Endodermal cell (in vitro differentiated cells): ENCODE data around the gene AOX1. TPM values are rescaled to one million over a fixed set of nuclear protein-coding genes. Genes with fewer than 3 reads are reported as not detected.

Source experiments
- DNase-seq: peaks from one replicate; pipeline ENCODE4 v3.0.0-alpha.2; 2017
- H3K27ac ChIP-seq: 2 replicates; pipeline ENCODE4 v1.5.1; 2013; ENCODE audit warnings: mild to moderate bottlenecking, low read depth, low read length, moderate library complexity
- H3K27me3 ChIP-seq: 2 replicates; pipeline ENCODE4 v1.6.1; 2013; ENCODE audit warnings: mild to moderate bottlenecking, low read length, moderate library complexity; ENCODE audit not compliant: insufficient read depth, control insufficient read depth, poor library complexity, severe bottlenecking
- H3K36me3 ChIP-seq: 2 replicates; pipeline ENCODE4 v1.7.0; 2013; ENCODE audit warnings: mild to moderate bottlenecking, low read length, moderate library complexity; ENCODE audit not compliant: control insufficient read depth, insufficient read depth
- H3K4me1 ChIP-seq: one replicate; pipeline ENCODE4 v1.7.0; 2013; ENCODE audit warnings: low read length; ENCODE audit not compliant: control insufficient read depth, insufficient read depth
- H3K4me3 ChIP-seq: 2 replicates; pipeline ENCODE4 v1.5.1; 2013; ENCODE audit warnings: mild to moderate bottlenecking, low read length, moderate library complexity
- H3K9ac ChIP-seq: 2 replicates; pipeline ENCODE4 v1.6.1; 2013; ENCODE audit warnings: mild to moderate bottlenecking, low read length, moderate library complexity; ENCODE audit not compliant: poor library complexity, severe bottlenecking; ENCODE audit errors: extremely low read depth
- H3K9me3 ChIP-seq: 2 replicates; pipeline ENCODE4 v1.6.1; 2013; ENCODE audit warnings: mild to moderate bottlenecking, low read length, moderate library complexity; ENCODE audit not compliant: control insufficient read depth
- H3K27ac Mint-ChIP-seq: 2 replicates; pipeline ENCODE4 v1.8.0; 2020; ENCODE audit warnings: mixed read lengths
- H3K27me3 Mint-ChIP-seq: 2 replicates; pipeline ENCODE4 v1.8.0; 2021; ENCODE audit warnings: mild to moderate bottlenecking, mixed read lengths; ENCODE audit not compliant: insufficient read depth
- H3K36me3 Mint-ChIP-seq: 2 replicates; pipeline ENCODE4 v1.8.0; 2020; ENCODE audit warnings: low read depth, mixed read lengths
- H3K4me1 Mint-ChIP-seq: 2 replicates; pipeline ENCODE4 v1.8.0; 2020; ENCODE audit warnings: mixed read lengths
- H3K4me3 Mint-ChIP-seq: 2 replicates; pipeline ENCODE4 v1.8.0; 2020; ENCODE audit warnings: mild to moderate bottlenecking, moderate library complexity, mixed read lengths
- H3K9me3 Mint-ChIP-seq: 2 replicates; pipeline ENCODE4 v1.8.0; 2020; ENCODE audit warnings: mild to moderate bottlenecking, mixed read lengths
- WGBS, 2 experiments: methylation state at CpG; one replicate each; pipeline versions ENCODE4 v1.1.5 to v1.1.7; 2013; ENCODE audit warnings: missing lambda C conversion rate in 2 of 2, mixed read lengths in 1 of 2; ENCODE audit not compliant: insufficient coverage in 1 of 2, insufficient read length in 1 of 2; 5-methylcytosine and 5-hydroxymethylcytosine counted together
- total RNA-seq, 2 donors: library from RNA; stranded (reverse); fragmentation: NEBNext Ultra II Directional in 1 of 2; extraction: Animal tissue kit (Norgen Biotek cat#: 25700) in 1 of 2; gene quantifications; 2 replicates in 1 of 2; 3 replicates in 1 of 2; pipeline ENCODE4 v1.2.1, GENCODE V29; 2021
- TF ChIP-seq, protein P1 (sequence below): fragments of 200-600 bp; sonication (generic); conservative IDR thresholded peaks from 2 replicates; pipeline ENCODE4 v1.5.0; 2021; ENCODE audit warnings: antibody characterized with exemption, mild to moderate bottlenecking

AOX1 gene
- total RNA-seq, 2 donors from 2014 or later, result 8.8 to 15.5 TPM

GRCh38 chr2:200593905-200594304 is 8.1 kb downstream of the AOX1 start:
- no peak overlapping the region for H3K9ac ChIP-seq
- H3K27ac ChIP-seq, result no peak overlapping the region
- H3K4me3 ChIP-seq, result no peak overlapping the region
- no peak overlapping the region for H3K27ac Mint-ChIP-seq
- H3K4me1 ChIP-seq, result no peaks in the 10 kb centered on the region
- no peaks in the 10 kb centered on the region for H3K9me3 Mint-ChIP-seq
- WGBS, 2 experiments, result 75 to 83% methylated on average over 1 of the region's 1 CpG
- H3K4me1 Mint-ChIP-seq, result peaks cover 13% of the 10 kb centered on the region
- no peaks in the 10 kb centered on the region for H3K36me3 Mint-ChIP-seq
- H3K4me3 Mint-ChIP-seq, result no peak overlapping the region
- H3K36me3 ChIP-seq, result no peaks in the 10 kb centered on the region
- H3K27me3 Mint-ChIP-seq, result peaks cover 23% of the 10 kb centered on the region
- no peaks in the 10 kb centered on the region for H3K9me3 ChIP-seq
- TF ChIP-seq, protein P1, sequence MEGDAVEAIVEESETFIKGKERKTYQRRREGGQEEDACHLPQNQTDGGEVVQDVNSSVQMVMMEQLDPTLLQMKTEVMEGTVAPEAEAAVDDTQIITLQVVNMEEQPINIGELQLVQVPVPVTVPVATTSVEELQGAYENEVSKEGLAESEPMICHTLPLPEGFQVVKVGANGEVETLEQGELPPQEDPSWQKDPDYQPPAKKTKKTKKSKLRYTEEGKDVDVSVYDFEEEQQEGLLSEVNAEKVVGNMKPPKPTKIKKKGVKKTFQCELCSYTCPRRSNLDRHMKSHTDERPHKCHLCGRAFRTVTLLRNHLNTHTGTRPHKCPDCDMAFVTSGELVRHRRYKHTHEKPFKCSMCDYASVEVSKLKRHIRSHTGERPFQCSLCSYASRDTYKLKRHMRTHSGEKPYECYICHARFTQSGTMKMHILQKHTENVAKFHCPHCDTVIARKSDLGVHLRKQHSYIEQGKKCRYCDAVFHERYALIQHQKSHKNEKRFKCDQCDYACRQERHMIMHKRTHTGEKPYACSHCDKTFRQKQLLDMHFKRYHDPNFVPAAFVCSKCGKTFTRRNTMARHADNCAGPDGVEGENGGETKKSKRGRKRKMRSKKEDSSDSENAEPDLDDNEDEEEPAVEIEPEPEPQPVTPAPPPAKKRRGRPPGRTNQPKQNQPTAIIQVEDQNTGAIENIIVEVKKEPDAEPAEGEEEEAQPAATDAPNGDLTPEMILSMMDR, result no peak
- H3K27me3 ChIP-seq, result peaks cover 4% of the 10 kb centered on the region
- no peak for DNase-seq

DNA sequence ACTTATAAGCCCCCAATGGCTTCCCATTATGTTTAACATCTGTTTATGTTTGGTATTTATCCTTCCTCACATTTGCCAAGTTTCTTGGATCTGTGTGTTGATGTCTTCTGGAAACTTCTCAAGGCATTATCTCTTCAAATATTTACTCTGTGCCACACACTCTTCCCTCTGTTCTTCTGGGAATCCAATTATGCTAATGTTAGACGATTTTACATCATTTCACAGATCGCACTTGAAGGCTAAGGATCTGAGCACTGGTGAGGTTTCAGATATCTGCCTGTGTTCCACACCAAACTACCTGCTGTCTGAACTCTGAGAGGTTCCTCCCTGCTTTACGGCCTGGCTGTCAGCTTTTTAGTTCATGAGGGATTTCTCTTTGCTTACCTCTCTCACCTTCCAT is 10.1 kb downstream of the AOX1 start:
- H3K27ac ChIP-seq, result no peak overlapping the region
- no peaks in the 10 kb centered on the region for H3K36me3 ChIP-seq
- no peaks in the 10 kb centered on the region for H3K9me3 ChIP-seq
- no peak overlapping the region for H3K4me3 Mint-ChIP-seq
- TF ChIP-seq, protein P1, result no peak
- H3K4me3 ChIP-seq, result no peak overlapping the region
- no peaks in the 10 kb centered on the region for H3K36me3 Mint-ChIP-seq
- no peaks in the 10 kb centered on the region for H3K9me3 Mint-ChIP-seq
- H3K27me3 ChIP-seq, result no peaks in the 10 kb centered on the region
- DNase-seq, result no peak
- peaks cover 20% of the 10 kb centered on the region for H3K4me1 Mint-ChIP-seq
- no peak overlapping the region for H3K9ac ChIP-seq
- no peaks in the 10 kb centered on the region for H3K4me1 ChIP-seq
- peaks cover 11% of the 10 kb centered on the region for H3K27me3 Mint-ChIP-seq
- H3K27ac Mint-ChIP-seq, result no peak overlapping the region
- WGBS, 2 experiments, result 82 to 89% methylated on average over 1 to 3 of the region's 3 CpGs

DNA sequence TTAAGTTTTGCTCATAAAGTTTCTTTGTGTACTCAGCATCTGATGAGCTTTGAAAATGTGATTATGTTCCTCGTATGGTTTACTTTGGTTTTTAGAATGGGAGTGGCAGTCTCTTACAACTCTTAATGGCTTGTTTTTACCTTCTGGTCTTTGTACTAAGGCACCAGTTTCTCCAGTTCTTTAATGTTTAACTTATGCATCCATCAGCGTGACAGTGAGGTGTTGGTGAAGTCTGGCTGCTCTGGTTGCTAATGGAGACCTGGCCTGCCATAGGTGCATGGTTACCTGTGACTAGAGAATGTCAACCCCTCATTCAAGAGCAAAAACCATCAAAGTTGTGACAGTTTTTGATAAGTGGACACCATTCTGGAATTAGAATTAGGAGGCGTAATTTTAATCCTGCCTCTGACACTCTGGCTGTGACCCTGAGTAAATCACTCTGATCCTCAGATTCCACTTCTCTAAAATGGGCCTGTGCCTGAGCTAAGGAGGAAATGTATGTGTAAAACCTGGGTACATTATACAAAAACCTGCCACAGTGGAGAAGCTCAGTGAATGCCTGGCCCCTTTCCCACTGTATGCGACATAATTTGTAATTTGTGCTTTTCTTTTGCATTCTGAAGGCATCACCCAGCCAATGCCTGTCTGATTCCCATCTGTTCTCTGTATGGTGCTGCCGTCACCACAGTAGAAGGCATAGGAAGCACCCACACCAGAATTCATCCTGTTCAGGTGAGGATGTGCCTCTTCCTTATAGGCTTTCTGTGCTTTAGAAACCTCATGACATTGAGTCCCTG is 11.2 kb downstream of the AOX1 start:
- H3K27me3 ChIP-seq, result no peaks in the 10 kb centered on the region
- no peaks in the 10 kb centered on the region for H3K9me3 ChIP-seq
- Mint-ChIP-seq H3K27me3 (peaks cover 3% of the 10 kb centered on the region), H3K4me1 (peaks cover 20% of the 10 kb centered on the region), H3K9me3 (no peaks in the 10 kb centered on the region), H3K27ac (no peak overlapping the region), H3K4me3 (no peak overlapping the region), H3K36me3 (no peaks in the 10 kb centered on the region)
- DNase-seq, result no peak
- H3K9ac ChIP-seq, result no peak overlapping the region
- no peaks in the 10 kb centered on the region for H3K4me1 ChIP-seq
- TF ChIP-seq, protein P1, result no peak
- no peak overlapping the region for H3K27ac ChIP-seq
- WGBS, 2 experiments, result 82 to 92% methylated on average over 3 to 5 of the region's 5 CpGs
- no peaks in the 10 kb centered on the region for H3K36me3 ChIP-seq
- no peak overlapping the region for H3K4me3 ChIP-seq
